GM21825 (cell line): ENCODE data around the gene KRTAP10-1.

Source experiments
- ATAC-seq: cut with Tn5 transposase; IDR thresholded peaks from one replicate; pipeline ENCODE4 v1.9.1; 2021; ENCODE audit warnings: mild to moderate bottlenecking, moderate library complexity; ENCODE audit not compliant: unreplicated experiment

Gene KRTAP10-1

DNA sequence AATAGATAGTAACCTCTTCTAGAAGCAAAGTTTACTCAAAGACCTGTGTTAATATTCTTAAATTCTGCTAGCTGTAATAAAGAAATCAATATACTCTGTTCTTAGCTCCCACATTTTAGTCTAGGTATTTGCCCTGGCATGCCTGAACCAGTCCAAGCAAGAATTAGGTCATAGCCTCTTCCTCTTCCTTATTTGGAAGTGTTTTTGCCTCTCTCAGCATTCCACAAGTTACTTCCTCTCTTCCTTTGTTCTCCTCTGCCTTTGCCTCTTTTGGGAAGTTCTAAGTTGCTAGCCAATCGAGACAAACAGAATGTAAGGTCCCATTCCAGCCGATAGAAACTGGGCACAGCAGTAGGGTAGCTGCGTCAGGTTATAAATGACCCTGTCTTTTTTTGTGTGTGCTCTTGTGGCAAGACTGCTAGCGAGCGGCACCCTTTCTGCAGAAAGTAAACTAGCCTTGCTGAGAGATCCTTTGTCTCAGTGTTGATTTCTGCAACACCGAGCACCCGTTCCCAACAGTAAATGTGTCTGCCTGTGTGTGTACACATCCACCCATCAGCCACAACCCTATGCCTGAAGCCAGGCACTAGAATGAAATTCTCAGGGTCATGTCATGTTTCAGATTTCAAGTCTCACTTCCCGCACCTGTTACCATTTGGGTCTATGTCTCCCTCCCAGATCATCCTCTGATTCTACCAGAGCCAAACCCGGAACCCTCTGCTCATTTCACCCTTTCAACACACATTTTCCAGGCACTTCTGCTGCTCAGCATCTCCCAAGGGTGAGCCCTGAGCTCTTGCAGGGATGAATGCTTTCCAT lies 47.2 kb downstream of the KRTAP10-1 start:
- ATAC-seq: no peak

DNA sequence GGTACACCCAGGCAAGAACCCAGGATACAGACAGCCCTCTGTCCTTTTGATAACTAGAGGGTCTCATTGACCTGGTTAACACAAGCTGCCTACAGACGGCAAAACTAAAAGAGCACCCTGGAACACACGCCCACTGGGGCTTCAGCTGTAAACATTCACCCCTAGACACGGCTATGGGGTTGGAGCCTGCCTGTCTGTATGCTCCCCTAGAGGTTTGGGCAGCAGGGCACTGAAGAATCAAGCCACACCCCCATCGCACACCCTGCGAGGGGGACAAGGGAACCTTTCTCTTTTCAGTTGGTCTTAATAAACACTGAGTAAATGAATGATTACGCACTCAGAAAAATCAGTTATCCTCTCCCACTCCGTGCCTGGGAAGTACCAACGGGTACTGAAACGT lies 49.2 kb downstream of the KRTAP10-1 start:
- ATAC-seq: no peak

DNA sequence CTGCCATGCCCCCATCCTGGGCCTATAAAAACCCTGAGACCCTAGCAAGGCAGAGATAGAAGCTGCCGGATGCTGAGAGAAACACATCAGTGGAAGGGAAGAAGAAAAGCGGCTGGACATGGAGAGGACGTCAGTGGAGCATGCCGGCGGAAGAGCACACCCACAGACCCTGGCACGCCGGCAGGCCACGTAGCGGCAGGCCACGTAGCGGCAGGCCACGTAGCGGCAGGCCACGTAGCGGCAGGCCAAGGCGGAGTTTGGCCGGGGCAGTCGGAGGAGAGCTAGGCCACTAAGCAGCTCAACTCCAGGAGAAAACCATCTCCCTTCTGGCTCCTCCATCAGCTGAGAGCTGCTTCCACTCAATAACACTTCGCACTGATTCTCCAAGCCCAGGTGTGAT lies 49.6 kb downstream of the KRTAP10-1 start:
- ATAC-seq: no peak

DNA sequence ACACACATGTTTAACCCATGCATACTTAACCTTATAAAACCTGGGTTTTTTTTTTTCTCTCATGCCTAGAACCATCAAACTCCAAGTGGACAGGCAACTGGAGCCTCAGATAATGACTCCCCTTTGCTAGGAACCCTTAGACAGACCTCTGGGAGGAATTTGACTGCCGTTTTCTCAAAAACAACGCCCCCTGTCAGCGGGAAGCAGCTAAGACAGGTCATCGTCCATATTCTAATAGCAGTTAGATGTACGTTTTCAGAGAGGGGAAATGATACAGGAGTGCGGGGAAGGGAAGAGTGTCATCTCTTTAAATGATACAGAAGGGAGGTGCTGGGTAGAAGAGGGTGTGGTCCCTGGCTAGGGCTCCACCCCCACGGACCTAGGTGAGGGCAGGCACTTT lies 50.0 kb downstream of the KRTAP10-1 start:
- ATAC-seq: no peak
